HG03571 (cell line): ENCODE data around the gene PRPF19.

ENCODE experiments used
- ATAC-seq: cut with Tn5 transposase; IDR thresholded peaks from one replicate; pipeline ENCODE4 v1.9.1; 2021; ENCODE audit not compliant: unreplicated experiment

Gene PRPF19

GRCh38 chr11:60906132-60906972 is at the start of gene PRPF19:
TSS of gene PRPF19 (minus strand) at chr11:60906585. CDS start at chr11:60906382, 203 bp downstream.
- ATAC-seq, result peak; percentile 63

DNA sequence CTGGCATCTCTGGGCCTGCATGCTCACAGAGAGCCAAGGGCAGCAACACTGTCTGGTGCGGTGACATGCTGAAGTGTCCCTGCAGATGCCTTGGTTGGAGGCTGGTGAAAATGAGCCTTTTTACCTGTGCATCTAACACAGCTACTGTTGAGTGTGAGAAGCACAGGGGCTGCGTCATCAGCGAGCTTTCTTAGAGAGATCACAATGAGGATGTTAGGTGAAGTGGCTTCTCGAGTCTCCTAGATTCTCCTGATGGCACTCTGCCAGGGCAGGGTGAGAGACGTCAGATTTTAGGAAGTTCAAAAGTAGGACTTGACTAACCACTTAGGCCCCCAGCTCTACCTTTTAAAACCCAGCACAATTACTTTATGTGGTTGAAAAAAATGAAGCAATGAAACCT is 49.2 kb upstream of the PRPF19 start:
- no peak for ATAC-seq

DNA sequence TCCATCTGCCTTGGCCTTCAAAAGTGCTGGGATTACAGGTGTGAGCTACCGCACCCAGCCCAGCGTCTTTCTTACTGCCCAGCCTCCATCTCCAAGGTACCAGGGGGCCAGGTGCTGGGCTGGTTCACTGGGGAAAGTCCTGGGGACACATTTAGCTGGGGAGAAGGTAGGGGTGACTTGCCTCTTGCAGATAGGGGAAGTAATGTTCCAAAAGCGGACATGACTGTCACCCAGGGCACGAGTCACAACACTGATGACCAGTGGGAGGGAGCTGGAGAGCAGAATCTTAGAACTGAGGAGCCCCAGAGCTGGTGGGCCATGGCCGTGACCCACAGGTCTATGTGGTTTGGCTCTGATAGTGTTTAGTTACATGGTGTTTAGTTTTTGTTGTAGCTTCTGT is 48.0 kb upstream of the PRPF19 start:
- no peak for ATAC-seq

DNA sequence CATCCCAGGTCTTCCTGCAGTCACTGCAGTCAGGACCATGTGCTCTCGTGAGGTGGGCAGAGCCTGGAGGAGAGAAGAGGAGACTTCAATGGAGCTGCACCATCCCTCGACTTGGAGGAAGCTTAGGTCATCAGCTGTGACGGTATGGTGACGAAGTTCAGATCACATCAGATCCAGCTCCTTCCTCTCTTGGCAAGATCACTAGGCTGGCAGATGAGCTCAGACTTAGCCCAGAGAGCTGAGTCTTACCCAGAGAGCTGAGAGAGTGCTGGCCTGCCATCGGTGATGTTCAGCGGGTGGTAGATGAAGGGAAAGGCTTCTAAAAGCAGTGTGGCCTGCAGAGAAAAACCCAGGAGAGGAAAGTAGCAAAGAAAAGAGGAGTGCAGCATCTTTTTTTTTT is 47.4 kb upstream of the PRPF19 start:
- no peak for ATAC-seq

GRCh38 chr11:60952742-60953170 is 46.4 kb upstream of the PRPF19 start:
- no peak for ATAC-seq

DNA sequence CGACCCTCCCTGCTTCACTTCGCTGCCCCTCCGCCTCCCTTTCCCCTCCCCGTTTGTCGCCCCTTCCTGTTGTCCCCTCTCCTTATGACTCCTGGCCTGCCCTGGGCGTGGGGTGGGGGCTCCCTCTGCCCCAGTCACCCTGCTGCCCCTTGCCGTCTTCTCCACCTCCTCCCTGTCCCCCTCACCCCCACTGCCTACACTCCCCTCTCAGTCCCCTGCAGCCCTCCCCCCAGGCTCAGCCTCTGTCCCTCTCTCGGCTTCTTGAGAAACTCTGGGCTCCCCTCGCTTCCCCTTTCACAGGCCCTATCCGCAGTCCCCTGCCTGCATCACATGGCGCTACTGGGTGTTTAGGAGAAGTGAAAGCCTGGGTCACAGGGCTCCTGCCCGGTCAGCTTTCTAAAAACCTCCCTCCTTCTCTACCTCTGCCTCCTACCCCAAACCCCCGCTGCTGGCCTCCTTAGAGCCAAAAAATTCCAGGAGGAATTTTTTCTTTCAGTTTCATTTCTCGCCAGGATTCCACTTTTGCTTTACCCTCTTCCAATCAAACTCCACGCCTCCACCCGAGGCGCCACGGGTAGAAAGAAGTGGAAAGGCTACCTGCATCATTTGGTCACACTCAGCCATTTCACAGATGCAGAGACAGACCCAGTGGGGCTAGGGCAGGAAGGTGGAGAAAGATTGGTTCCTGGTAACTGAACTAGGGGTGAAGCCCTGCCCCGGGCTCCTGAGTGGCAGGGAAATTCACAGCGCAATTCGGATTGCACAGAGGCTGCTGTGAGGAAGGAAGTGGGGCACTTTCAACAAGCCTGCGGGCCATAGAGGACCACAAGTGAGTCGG is 45.7 kb upstream of the PRPF19 start, which contains the start of gene SLC15A3:
Gene SLC15A3 (minus strand): TSS at position 273 of the 838 bp plus-strand sequence. CDS start 625 bp downstream, outside the sequence.
- ATAC-seq, result peak; percentile 68

- no peak for ATAC-seq
Measured at GRCh38 chr11:60951606-60951903, 45.2 kb upstream of the PRPF19 start.

- no peak for ATAC-seq
Measured at GRCh38 chr11:60950933-60951605, 44.7 kb upstream of the PRPF19 start.

DNA sequence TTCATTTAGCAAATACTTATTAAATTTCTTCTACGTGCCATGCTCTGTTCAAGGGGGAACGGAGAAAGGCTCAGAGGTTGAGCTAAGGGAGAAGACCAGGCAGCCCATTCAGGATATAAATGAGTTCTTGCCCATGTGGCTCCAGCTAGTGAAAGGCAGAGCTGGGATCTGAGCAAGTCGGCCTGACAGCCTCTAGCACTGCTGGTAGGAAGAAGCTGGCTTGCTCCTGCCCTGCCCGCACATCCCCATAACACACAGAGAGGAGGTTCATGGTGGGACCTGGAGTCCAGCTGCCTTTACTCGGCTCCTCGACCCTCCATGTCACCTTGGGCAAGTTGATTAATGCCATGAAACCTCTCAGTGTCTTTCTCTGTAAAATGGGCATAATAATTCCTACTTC is 43.6 kb upstream of the PRPF19 start:
- ATAC-seq, result no peak

DNA sequence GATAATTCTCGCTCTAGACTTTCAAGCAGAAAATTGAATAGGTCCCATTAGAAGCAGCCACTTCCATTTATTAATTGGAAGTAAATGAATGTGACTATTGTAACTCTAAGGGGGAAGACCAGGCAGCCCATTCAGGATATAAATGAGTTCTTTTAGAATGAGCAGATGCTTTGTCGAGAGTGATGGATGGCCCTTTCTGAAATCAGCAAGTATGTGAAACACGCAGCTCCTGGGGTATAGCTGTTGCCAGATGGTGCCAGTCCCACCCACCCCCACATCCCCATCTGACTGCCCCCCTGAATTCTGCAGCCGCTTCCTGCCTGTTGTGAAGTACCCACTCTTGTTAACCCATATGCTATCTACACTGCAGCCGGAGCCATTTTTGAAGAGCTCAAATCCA is 41.9 kb upstream of the PRPF19 start:
- no peak for ATAC-seq

DNA sequence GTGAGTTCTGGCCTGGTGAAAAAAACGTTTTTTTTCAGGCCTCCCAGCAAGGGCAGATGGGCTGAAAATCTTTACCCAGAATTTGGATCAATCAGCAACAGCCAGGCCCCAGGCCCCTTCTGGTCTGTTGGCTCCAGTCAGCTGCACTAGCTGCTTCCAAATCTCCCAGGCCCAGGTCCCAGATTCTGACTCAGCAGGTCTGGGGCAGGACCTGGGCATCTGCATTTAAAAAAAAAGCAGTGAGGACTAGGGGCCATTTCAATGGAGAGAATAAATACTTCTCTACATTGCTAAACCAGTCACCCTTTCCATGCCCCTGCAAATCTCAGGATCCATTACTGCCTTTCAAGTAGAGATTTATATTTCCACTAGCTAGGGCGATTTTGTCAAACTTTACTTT is 41.3 kb upstream of the PRPF19 start:
- ATAC-seq, result no peak

DNA sequence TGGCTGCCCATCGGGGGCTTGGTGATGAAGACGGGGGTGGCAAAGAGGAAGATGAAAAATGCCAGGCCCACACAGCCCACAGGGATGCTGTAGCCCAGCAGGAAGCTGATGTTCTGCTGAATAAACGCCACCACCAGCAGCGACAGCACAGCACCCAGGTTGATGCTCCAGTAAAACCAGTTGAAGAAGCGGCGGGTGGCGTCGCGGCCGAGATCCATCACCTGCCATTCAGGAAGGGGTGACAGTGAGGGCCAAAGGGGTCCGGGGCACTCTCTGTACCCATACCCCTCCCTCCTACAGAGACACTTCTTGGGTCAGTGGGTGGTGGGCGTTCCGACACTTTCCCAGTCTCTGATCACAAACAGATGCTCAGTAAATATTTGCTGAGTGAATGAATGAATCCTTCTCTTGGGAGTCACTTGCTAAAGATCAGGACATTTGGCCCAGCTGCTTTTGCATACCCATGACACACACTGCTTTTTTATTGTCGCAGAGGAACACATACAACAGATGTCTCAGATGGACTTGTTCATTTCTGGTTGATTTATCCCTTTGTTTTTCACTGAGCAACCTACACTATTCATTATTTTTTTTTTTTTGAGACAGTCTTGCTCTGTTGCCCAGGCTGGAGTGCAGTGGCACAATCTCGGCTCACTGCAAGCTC is 40.3 kb upstream of the PRPF19 start:
- ATAC-seq, result no peak

GRCh38 chr11:60945295-60945667 is 38.9 kb upstream of the PRPF19 start:
- no peak for ATAC-seq

DNA sequence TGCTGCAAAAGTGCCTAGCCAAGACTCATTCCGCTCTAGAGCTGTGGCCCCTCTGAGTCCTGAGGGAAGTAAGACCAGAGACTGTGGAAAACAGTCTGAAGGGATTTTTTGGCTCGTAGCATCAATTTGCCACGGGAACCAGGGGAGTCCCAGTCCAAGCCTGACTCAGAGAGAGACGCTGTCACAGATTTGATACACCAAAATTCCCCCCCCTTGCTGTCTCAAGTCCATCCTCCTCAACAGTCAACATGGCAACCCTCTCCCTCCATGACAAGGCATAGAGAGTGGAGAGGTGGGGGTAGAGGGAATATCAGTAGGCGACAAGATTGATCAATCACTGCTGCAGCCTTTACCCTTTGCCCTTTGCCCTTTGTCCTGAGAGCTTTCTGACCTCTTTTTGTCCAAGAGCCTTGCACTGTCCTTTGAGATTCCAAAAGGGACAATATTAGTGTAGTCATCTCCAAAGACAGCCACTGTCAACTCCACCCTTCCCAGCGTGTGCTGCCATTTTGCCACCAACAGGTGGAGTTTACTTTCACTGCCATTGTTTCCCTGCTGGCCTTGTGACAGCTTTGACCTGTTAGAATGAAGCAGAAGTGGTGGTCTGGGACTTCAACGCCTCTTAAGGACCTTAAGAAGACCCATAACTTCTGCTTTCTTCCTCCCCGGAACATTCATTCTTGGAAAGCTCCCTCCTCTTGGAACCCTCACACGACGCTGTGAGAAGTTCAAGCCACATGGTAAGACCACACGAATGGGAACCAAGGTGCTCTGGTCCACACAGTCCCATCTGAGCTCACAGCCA is 38.3 kb upstream of the PRPF19 start:
- ATAC-seq, result no peak

- no peak for ATAC-seq
Measured at GRCh38 chr11:60942970-60943565, 36.7 kb upstream of the PRPF19 start.

GRCh38 chr11:60942219-60942618 is 35.8 kb upstream of the PRPF19 start:
- ATAC-seq, result no peak

DNA sequence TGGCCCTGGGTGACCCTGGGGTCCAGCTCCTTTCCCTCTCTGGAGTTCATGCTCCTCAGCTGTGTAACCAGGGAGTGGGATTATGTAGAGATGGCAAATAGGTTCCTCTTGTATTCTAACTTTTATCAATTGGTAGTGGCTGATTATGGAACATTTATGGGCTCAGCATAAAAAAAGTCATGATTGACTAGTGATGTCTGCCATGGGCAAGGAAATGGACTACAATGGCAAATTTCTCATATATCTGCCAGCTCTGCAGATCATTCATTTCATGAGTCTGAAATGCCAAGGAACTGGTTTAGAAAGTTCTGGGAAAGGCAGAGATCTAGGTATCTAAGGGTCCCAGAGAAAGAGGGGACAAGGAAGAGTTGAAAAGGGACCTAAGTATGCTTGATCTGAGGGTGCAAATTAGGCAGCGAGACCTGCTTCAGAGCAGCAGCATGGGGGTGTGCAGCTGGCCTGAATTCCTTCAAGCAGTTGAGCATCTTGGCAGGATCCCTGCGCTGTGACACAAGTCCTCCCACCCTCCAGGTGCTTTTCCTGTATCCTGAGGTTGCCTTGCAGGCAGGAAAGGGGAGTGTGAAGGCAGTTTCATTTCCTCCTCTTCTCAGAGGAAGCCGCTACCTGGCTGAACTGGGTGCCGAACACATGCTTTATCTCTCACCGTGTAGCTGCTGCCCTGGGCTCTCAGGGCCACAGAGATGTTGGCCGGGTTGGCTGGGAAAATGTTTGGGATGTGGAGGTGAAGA is 35.2 kb upstream of the PRPF19 start:
- ATAC-seq, result no peak

- ATAC-seq, result no peak
Measured at GRCh38 chr11:60939855-60940254, 33.5 kb upstream of the PRPF19 start.

GRCh38 chr11:60939301-60939700 is 32.9 kb upstream of the PRPF19 start:
- no peak for ATAC-seq
